ENCODE results near the gene YEATS4. TPM values are rescaled to one million over a fixed set of nuclear protein-coding genes. Genes with fewer than 3 reads are reported as not detected.

Gene YEATS4
- total RNA-seq, 1 experiment from 2014 or later: 37.1 TPM

GRCh38 chr12:69359531-69360347, at the start of gene YEATS4 (continued):
- 0 out of 2 replicates have a peak, but pooled peaks have one; percentile 20 for TF ChIP-seq FOXP4 (CRISPR knock-in tag; IDR thresholded peaks at IDR 0.05)
- TF ChIP-seq IRF2 (CRISPR knock-in tag; IDR thresholded peaks at IDR 0.05; ENCODE audit: borderline replicate concordance, low read depth): no peak
- no peak for TF ChIP-seq ZNF423 (CRISPR knock-in tag; IDR thresholded peaks at IDR 0.05)
- TF ChIP-seq ZNF232 (CRISPR knock-in tag; IDR thresholded peaks at IDR 0.05): no peak
- no peak for TF ChIP-seq RORB (CRISPR knock-in tag; IDR thresholded peaks at IDR 0.05)
- no peak for TF ChIP-seq ZNF138 (CRISPR knock-in tag; conservative IDR thresholded peaks at IDR 0.05)
- TF ChIP-seq, protein P1, sequence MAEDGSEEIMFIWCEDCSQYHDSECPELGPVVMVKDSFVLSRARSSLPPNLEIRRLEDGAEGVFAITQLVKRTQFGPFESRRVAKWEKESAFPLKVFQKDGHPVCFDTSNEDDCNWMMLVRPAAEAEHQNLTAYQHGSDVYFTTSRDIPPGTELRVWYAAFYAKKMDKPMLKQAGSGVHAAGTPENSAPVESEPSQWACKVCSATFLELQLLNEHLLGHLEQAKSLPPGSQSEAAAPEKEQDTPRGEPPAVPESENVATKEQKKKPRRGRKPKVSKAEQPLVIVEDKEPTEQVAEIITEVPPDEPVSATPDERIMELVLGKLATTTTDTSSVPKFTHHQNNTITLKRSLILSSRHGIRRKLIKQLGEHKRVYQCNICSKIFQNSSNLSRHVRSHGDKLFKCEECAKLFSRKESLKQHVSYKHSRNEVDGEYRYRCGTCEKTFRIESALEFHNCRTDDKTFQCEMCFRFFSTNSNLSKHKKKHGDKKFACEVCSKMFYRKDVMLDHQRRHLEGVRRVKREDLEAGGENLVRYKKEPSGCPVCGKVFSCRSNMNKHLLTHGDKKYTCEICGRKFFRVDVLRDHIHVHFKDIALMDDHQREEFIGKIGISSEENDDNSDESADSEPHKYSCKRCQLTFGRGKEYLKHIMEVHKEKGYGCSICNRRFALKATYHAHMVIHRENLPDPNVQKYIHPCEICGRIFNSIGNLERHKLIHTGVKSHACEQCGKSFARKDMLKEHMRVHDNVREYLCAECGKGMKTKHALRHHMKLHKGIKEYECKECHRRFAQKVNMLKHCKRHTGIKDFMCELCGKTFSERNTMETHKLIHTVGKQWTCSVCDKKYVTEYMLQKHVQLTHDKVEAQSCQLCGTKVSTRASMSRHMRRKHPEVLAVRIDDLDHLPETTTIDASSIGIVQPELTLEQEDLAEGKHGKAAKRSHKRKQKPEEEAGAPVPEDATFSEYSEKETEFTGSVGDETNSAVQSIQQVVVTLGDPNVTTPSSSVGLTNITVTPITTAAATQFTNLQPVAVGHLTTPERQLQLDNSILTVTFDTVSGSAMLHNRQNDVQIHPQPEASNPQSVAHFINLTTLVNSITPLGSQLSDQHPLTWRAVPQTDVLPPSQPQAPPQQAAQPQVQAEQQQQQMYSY (CRISPR knock-in tag; IDR thresholded peaks at IDR 0.05): no peak
- TF ChIP-seq GABPB1 (CRISPR knock-in tag; IDR thresholded peaks at IDR 0.05): no peak
- TF ChIP-seq, protein P2, sequence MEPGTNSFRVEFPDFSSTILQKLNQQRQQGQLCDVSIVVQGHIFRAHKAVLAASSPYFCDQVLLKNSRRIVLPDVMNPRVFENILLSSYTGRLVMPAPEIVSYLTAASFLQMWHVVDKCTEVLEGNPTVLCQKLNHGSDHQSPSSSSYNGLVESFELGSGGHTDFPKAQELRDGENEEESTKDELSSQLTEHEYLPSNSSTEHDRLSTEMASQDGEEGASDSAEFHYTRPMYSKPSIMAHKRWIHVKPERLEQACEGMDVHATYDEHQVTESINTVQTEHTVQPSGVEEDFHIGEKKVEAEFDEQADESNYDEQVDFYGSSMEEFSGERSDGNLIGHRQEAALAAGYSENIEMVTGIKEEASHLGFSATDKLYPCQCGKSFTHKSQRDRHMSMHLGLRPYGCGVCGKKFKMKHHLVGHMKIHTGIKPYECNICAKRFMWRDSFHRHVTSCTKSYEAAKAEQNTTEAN (CRISPR knock-in tag; IDR thresholded peaks at IDR 0.05): no peak
- 0 out of 2 replicates have a peak, but pooled peaks have one; percentile 50 for TF ChIP-seq TP53 (CRISPR knock-in tag; IDR thresholded peaks at IDR 0.05)
- TF ChIP-seq ERG (CRISPR knock-in tag; IDR thresholded peaks at IDR 0.05): no peak
- peak; percentile 69; the same call in 1 of the 2 replicates for TF ChIP-seq CREM (CRISPR knock-in tag; IDR thresholded peaks at IDR 0.05)
- TF ChIP-seq TCF7 (CRISPR knock-in tag; IDR thresholded peaks at IDR 0.05; ENCODE audit: low read depth): no peak
- TF ChIP-seq NR3C1 (CRISPR knock-in tag; conservative IDR thresholded peaks at IDR 0.05; ENCODE audit: low read depth): no peak
- no peak for TF ChIP-seq FOXJ3 (CRISPR knock-in tag; IDR thresholded peaks at IDR 0.05; ENCODE audit: borderline replicate concordance)
- TF ChIP-seq EMX1 (CRISPR knock-in tag; IDR thresholded peaks at IDR 0.05): no peak
- no peak for TF ChIP-seq ESRRA (CRISPR knock-in tag; IDR thresholded peaks at IDR 0.05; ENCODE audit: borderline replicate concordance)
- no peak for TF ChIP-seq MXD4 (CRISPR knock-in tag; IDR thresholded peaks at IDR 0.05; ENCODE audit: borderline replicate concordance)
- TF ChIP-seq ZNF121 (CRISPR knock-in tag; IDR thresholded peaks at IDR 0.05): no peak
- peak; percentile 49; the same call in 1 of the 2 replicates for TF ChIP-seq USF1 (CRISPR knock-in tag; IDR thresholded peaks at IDR 0.05)
- no peak for TF ChIP-seq ZNF281 (CRISPR knock-in tag; IDR thresholded peaks at IDR 0.05)
- TF ChIP-seq CTCF (IDR thresholded peaks at IDR 0.05): no peak
- TF ChIP-seq, protein P3, sequence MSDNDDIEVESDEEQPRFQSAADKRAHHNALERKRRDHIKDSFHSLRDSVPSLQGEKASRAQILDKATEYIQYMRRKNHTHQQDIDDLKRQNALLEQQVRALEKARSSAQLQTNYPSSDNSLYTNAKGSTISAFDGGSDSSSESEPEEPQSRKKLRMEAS (CRISPR knock-in tag; IDR thresholded peaks at IDR 0.05): peak; percentile 91
